GM18498 (cell line): ENCODE results near the gene GALNTL6.
"Not testable (repeated sequence)": the region's sequence is repeated elsewhere in the genome, so short reads cannot be mapped to it uniquely, and the experiment has no call there.

Experiments
- ATAC-seq: cut with Tn5 transposase; IDR thresholded peaks from one replicate; pipeline ENCODE4 v1.9.1; 2021; ENCODE audit warnings: mild to moderate bottlenecking, moderate library complexity; ENCODE audit not compliant: unreplicated experiment

GALNTL6 gene

DNA sequence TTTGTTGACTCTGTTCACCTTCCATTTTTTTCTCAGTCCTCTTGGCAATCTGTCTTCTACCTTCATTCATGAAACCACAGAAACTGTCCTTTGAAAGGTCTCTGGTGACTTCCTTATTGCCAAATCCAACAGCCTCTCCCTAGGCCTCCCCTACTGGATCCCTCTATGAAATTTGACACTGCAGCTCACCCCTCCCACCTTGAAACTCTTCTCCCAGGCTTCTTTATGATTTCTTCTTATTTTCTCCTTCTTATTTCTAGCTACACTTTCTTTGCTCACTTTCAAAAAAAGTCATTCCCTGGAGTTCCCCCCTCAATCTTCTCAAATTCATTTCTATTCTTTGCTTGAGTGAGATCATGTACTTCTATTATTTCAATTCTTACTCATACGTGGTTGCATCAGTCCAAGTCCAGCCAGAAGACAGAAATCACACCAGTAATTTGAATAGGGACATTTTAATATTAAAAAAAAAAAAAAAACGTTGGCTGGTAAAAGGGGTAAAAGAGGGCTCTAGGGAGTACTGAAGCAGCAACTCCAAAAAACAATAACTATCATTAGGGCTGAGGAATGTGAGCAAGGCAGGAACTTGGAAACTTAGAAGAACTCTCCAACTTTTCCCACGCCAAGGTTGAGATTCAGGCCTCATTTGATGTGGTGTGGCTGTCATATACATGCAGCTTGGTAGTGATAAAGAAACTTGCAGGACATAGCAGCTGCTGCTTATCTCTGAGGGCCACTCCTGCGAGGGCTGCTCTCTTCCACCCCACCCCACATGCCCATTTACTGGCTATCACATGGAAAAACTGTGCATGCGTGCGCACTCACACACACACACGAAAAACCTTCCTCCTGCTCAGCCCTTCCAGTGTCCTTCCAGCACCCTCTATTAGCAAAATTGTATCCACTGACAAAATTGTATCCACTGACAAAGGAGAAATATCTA is 1185.6 kb downstream of the GALNTL6 start:
- no peak for ATAC-seq

DNA sequence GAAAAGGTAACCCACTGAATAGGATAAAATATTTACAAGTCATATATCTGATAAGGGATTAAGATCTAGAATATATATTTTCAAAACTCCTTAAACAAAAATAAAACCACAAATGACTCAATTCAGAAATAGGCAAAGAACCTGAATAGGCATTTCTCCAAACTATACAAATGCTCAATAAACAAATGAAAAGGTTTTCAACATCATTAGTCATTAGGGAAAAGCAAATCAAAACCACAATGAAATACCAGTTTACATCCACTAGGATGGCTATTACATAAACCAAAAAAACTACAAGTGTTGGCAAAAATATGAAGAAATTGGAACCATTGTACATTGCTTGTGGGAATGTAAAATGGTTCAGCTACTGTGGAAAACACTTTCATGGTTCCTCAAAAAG is 1188.4 kb downstream of the GALNTL6 start:
- ATAC-seq = no peak

DNA sequence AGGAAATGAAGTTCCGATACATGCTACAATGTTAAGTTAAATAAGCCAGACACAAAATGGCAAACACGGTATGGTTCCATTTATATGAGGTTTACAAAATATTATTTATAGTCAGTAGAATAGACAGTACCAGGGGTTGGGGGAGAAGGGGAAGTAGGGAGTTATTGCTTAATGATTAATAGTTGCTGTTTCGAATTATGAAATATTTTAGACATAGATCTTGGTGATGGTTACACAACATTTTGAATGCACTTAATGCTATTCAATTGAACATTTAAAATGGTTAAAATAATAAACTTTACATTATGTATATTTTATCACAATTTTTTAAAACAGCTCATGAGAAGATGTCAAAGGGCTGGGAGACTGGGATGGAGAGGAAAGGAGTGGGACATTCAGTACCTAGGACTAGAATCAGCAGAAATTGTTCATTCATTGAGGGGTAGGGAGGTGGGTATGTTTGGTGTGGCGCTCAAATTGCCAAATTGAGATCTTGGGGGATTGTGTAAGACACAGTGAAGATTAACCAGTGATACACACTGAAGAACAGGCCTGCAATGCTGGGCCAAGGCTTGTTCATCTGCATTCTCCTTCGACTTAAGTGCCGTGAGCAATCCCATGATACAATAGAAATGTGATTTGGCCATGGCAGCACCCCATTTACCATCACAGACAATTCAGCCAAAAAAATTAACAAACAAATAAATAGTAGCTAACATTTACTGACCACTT is 1189.8 kb downstream of the GALNTL6 start:
- ATAC-seq = no peak

DNA sequence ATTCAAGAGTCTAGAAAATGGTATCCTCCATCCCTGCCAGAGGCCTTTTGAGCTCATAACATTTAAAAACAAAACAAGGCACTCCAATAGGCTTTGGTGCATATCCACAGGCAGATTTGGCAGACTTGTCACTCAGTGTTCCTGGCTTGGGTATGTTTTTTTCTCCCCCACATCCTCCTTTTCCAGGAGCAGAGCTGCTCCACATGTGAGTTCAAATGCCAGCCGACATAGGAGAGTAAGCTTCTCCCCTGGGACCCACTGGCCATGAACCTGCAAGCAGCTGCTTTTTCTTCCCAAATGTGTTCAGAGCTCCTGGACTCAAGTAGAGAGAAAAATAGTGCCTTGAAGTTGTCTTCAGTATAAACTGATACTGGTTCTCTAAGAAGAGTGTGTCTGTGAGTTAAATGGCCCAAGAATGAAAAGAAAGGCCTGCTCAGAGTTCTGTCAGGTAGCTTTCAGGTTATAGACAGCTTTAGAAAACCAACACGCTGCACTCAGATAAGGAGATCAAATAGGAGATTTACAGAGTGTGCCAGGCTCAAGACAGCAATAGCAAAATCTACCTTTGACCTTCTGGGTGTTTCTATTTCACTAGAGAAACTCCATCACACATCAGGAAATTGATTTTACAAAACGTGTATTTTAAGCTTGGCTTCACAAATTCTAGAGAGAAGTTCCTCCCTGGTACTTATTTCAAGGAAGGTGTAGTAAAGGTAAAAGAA is 1192.9 kb downstream of the GALNTL6 start:
- ATAC-seq = no peak

DNA sequence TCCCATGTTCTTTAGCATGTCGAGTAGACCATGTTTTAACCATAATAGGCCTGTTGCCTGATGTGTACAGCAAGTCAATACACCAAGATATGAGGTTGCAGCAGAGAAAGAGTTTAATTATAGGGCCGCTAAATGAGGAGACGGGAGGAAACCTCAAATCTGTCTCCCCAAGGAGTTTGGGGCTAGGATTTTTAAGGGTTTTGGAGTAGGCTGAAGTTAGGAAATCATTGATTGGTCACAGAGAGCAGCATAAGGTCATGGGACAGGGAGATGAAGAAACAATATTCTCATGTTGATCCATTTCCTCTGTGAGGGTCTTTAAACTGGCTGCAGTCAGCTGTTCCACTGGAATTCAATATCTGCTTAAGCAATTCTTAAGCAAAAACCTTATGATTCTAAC is 1195.2 kb downstream of the GALNTL6 start:
- ATAC-seq = no peak

DNA sequence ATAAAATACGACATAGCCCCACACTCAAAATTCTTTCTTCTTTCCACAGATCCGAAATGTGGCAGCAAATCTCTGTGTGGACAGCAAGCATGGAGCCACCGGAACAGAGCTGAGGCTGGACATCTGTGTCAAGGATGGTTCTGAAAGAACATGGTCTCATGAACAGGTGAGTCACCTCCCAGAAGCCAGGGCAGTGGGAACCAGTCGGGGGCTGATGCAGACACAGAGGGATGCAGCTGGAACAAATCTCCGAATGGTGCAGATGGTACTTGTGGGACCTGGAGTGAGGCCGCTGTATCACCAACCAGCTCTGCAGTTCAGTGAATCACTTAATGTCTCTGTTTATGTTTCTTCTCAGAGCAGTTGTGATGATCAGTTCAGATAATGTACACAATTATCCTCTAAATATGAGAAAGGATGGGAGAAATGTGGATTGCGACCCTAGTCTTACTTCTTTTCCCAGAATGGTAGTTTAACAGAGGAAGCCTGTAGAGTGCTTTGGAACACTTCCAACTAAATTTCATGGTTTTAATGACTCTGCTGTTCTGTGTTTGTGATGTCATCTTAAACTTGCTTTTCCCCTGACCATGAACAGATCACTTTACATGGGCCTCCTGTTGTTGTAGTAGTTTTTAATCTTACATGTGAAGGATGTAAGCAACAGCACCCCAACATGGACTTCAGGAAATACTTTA is 1196.1 kb downstream of the GALNTL6 start:
- no peak for ATAC-seq

DNA sequence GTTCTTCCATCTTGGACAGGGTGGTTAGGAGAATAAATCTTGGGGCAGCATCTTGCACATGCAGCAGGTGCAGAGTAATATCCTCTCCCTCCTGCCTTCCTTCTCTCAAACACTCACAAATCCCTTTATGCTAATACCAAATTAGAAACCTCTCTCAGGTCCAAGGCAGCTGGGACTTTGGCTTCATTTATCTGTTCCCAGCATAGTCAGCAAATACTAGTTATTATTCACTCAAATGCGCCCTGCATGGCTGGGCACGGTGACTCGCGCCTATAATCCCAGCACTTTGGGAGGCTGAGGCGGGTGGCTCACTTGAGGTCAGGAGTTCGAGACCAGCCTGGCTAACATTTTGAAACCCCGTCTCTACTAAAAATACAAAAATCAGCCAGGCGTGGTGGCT is 1199.4 kb downstream of the GALNTL6 start:
- no peak for ATAC-seq

DNA sequence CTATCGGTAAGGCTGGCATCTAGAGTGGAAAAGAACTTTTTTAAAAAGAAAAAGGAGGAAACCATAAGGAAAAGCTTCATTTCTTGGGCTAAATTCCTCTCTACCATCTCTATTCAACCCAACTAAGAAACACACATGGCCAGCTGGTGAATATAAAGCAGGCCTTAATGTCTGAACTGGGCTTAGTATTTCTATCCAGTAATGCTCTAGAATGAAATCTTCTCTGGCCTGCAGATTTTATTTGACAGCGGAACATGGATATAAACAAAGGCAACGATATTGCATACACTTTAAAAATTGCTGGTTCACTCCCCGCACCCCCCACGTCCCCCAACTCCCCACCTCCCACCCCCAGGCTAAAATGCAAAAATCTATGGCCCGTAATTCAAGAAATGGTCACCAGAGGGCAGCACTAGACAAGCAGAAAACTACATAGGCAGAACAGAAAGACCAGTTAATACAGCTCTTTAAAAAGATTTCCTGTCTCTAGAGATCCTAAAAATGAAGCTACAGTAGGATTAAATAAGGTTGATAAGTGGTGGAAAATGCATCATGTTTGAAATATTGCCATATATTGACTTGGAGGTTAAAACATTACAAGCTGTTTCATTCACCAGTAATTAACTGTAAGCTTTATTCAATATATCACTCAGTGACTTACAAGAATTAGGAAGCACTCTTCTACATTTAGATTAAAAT is 1200.2 kb downstream of the GALNTL6 start:
- no peak for ATAC-seq

DNA sequence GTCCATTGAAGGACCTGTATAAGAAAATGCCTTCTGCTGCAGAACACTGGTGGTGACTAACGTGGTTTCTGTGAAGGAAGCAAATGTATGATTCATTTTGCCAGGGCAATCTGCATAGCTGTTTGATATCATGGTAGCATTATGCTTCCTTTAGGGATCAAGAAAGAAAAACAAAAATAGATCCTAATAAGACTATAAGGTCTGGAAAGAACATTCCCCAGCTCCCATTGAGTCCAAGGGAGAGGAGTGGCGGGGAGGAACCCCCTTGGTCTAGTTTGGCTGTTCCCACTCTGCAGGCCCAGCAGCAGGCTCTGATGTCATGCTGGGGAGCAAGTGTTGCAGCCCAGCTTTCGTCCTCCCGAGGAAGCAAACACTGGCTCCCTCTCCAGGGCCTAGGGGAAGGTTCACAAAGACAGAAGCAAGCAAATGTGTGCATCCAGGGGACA is 1200.9 kb downstream of the GALNTL6 start:
- ATAC-seq = no peak

DNA sequence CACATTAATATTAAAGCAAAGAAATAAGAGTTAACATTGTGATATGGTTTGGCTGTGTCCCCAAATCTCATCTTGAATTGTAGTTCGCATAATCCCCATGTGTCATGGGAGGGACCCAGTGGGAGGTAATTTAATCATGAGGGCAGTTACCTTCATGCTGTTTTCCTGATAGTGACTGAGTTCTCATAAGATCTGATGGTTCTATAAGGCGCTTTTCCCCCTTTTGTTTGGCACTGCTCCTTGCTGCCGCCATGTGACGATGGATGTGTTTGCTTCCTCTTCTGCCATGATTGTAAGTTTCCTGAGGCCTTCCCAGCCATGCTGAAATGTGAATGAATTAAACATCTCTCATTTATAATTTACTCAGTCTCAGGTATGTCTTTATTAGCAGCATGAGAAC is 1201.6 kb downstream of the GALNTL6 start:
- no peak for ATAC-seq

DNA sequence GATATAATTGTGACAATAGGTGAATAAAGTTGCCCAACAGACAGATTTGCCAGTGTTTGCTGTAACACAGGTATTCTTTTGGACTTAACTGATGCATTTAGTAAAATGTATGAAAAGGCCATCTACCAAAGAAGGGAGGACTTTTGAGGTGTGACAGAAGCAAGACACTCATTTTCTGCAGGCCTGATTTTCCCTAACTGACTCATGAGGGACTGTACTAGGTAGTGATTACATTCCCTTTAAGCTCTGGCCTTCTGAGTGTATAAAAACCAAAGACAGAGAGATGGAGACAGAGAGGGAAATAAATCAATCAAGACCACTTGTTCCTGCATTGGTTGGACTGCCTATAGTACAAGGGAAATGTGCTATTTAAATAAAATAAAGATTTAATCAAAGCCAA is 1204.6 kb downstream of the GALNTL6 start:
- no peak for ATAC-seq

DNA sequence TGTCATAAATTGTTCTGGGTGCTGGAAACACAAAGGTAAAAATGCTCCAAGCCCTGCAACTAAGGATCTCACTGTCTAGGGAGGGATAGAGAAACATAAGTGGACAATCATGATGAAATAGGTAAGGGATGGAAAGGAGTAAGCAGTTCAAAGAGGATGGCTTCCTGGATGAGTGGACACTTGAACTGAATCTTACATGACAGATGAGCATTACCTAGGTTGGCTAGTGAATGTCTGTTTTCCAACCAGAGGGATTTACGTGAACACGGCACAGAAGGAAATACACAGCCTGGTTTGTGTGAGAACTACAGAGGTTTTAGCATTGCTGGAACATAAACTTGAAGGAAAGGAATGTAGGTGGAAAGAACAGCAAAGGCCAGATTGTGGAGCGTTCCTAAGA is 1205.2 kb downstream of the GALNTL6 start:
- ATAC-seq = no peak

DNA sequence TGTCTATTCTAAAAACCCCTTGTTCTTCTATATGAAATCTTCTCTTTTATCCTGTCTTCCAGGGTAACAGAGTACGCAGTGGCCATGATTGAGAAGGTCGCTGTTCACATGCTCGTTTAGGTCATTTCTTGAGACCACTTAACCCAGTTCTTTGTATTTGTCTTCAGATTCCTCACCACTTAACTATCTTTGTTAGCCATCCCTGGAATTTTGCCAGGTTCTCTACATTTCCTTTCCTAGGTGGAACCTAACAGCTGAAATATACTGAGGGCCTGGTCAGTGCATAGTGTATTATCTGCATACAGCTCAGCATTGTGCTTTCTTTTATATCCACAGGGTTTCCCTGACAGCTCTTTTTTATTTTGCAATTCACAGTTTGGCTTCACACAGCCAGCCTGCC is 1206.5 kb downstream of the GALNTL6 start:
- no peak for ATAC-seq

DNA sequence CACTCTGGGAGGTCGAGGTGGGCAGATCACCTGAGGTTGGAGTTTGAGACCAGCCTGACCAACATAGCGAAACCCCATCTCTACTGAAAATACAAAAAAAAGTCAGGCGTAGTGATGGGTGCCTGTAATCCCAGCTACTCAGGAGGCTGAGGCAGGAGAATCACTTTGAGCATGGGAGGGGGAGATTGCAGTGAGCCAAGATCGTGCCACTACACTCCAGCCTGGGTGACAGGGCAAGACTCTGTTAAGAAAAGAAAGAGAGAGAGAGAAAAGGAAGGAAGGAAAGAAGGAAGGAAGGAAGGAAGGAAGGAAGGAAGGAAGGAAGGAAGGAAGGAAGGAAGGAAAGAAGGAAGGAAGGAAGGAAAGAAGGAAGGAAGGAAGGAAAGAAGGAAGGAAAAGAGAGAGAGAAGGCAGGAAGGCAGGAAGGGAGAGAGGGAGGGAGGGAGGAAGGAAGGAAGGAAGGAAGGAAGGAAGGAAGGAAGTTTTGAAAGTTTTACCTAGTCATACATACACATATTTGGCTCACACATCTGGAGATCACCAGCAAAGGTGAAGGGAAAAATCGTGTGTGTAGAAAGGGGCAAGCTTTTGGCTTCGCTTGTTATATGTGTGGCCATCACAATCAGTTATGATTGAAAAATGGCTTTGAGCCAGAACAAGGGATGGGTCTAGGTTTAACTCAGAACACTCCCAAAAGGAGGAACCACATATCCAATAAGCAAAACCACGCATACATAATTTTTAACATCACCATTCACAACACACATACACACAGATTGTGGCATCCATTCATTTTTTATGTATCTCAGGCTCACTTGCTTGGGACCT is 1208.8 kb downstream of the GALNTL6 start:
- not testable (repeated sequence) for ATAC-seq

DNA sequence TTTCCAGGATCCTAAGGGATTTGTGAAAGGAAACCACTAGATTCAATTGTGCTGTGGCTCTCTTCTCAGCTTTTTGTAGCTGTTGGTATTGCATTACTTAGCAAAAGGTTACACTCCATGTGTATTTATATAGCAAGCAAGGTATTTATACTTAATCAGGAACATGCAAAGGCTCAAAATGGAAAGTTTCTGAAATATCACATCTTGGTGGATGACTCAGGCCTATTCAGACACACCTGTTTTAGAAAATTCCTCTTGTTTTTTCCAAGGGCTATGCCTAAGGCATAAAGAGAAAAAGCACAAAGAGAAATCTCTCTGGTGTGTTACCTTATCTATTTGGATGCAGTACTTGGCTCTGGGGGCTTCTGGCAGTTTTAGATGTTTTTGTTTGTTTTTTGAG is 1211.0 kb downstream of the GALNTL6 start:
- no peak for ATAC-seq

DNA sequence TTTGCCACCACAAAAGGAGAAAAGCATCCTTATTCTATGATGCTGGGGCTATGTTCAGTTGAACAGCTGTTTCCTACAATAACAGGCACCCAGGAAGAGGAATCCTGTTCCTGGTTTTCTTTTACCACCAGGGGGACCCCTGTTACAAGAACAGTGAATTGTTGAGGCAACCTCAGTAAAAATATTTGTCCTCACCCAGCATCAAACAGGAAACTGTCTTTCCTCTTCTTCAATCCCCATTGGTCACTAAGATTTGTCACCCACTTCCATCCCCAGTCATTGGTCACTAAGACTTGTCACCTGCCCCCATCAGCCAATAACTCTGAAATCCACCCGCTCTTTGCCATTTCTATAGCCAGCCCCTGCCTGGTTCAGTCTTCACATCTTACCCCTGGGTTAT is 1211.9 kb downstream of the GALNTL6 start:
- ATAC-seq = peak; percentile 79

DNA sequence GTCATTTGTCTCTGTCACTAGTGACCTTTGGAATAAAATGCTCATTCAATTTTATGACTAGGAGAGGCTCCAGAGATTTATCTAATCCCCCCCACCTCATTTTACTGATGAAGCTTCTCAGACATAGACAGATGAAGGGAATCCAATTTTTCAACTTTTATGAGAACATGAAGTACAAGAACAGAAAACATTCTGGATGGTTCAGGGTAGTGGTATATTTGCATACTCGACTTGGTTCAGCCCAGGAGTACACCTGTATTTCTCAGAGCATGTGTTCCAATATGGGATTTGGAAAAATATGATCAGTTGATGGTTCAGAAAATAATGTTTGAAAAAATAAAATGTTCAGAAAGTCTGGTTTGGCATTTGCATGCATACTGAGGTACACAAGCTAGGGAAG is 1224.0 kb downstream of the GALNTL6 start:
- no peak for ATAC-seq

DNA sequence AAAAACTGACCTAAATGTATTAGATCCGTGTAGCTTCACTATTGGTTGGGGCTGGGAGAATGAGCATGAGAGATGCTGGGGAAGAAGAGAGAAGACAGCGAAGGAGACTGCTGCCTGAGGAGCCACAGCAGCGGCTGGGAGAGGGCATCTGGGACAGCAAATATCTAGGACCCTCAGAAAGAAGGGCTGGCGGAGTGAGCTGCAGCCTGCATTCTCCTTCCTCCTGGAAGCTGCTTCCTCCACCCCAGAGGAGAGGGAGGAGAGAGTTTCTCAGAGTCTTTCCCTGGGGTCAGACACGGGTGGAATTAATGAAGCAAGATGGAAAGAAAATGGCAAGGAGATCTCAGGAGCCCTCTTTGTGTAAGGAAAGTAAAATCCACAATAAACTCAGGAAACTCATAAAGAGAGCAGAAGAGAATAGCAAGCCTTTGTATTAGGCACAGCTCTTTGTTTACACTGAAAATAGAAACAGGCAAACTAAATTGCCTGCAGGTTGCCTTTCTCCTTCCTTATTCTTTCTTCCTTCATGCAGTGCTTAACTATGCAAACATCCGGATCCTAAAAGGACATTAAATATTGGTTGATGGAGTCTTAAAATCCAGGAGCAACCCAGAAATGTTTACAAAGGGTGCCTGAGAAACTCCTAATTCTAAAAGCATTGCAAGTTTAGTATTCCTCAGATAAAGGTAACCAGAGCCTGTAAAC is 1225.1 kb downstream of the GALNTL6 start:
- no peak for ATAC-seq
